ENCODE measurements around the gene CENPO.
A peak's percentile ranks its signal among the peaks of the same experiment; 100 is the strongest.

The CENPO gene

GRCh38 chr2:24837996-24838513 is 44.8 kb downstream of the CENPO start:
- DNase-seq (ENCODE audit: low spot score) = no peak

- no peak for DNase-seq (ENCODE audit: low spot score)
These were observed 45.3 kb downstream of the CENPO start for GRCh38 chr2:24838541-24838940.

GRCh38 chr2:24839729-24840128 is 46.5 kb downstream of the CENPO start:
- DNase-seq (ENCODE audit: low spot score) = no peak

GRCh38 chr2:24840164-24840869 is 47.1 kb downstream of the CENPO start:
- DNase-seq (ENCODE audit: low spot score) = no peak

- no peak for DNase-seq (ENCODE audit: low spot score)
These were observed 48.0 kb downstream of the CENPO start for GRCh38 chr2:24840962-24841945.

GRCh38 chr2:24842081-24843050 is 49.1 kb downstream of the CENPO start:
- DNase-seq (ENCODE audit: low spot score) = no peak

GRCh38 chr2:24843330-24843860 is 50.2 kb downstream of the CENPO start:
- DNase-seq (ENCODE audit: low spot score) = no peak

- no peak for DNase-seq (ENCODE audit: low spot score)
These were observed 50.9 kb downstream of the CENPO start for GRCh38 chr2:24844023-24844685.

GRCh38 chr2:24845691-24846090 is 52.5 kb downstream of the CENPO start:
- DNase-seq (ENCODE audit: low spot score) = no peak

GRCh38 chr2:24850944-24851343 is 57.7 kb downstream of the CENPO start:
- no peak for DNase-seq (ENCODE audit: low spot score)

- DNase-seq (ENCODE audit: low spot score) = no peak
These were observed 58.8 kb downstream of the CENPO start for GRCh38 chr2:24852026-24852425.

- no peak for DNase-seq (ENCODE audit: low spot score)
These were observed 59.3 kb downstream of the CENPO start for GRCh38 chr2:24852431-24853020.

GRCh38 chr2:24853046-24853445 is 59.8 kb downstream of the CENPO start:
- DNase-seq (ENCODE audit: low spot score) = no peak

- no peak for DNase-seq (ENCODE audit: low spot score)
These were observed 60.8 kb downstream of the CENPO start for GRCh38 chr2:24853996-24854395.

GRCh38 chr2:24855022-24855622 is 61.9 kb downstream of the CENPO start:
- DNase-seq (ENCODE audit: low spot score) = no peak

- peak; percentile 70 for DNase-seq (ENCODE audit: low spot score)
These were observed 62.5 kb downstream of the CENPO start for GRCh38 chr2:24855726-24856125.

GRCh38 chr2:24856791-24857211 is 63.6 kb downstream of the CENPO start:
- DNase-seq (ENCODE audit: low spot score) = peak; percentile 65

GRCh38 chr2:24857746-24858145 is 64.5 kb downstream of the CENPO start:
- DNase-seq (ENCODE audit: low spot score) = no peak

- DNase-seq (ENCODE audit: low spot score) = no peak
These were observed 65.8 kb downstream of the CENPO start for GRCh38 chr2:24858996-24859395.
